ENCODE results near the gene PSME4.

Gene PSME4, protein sequence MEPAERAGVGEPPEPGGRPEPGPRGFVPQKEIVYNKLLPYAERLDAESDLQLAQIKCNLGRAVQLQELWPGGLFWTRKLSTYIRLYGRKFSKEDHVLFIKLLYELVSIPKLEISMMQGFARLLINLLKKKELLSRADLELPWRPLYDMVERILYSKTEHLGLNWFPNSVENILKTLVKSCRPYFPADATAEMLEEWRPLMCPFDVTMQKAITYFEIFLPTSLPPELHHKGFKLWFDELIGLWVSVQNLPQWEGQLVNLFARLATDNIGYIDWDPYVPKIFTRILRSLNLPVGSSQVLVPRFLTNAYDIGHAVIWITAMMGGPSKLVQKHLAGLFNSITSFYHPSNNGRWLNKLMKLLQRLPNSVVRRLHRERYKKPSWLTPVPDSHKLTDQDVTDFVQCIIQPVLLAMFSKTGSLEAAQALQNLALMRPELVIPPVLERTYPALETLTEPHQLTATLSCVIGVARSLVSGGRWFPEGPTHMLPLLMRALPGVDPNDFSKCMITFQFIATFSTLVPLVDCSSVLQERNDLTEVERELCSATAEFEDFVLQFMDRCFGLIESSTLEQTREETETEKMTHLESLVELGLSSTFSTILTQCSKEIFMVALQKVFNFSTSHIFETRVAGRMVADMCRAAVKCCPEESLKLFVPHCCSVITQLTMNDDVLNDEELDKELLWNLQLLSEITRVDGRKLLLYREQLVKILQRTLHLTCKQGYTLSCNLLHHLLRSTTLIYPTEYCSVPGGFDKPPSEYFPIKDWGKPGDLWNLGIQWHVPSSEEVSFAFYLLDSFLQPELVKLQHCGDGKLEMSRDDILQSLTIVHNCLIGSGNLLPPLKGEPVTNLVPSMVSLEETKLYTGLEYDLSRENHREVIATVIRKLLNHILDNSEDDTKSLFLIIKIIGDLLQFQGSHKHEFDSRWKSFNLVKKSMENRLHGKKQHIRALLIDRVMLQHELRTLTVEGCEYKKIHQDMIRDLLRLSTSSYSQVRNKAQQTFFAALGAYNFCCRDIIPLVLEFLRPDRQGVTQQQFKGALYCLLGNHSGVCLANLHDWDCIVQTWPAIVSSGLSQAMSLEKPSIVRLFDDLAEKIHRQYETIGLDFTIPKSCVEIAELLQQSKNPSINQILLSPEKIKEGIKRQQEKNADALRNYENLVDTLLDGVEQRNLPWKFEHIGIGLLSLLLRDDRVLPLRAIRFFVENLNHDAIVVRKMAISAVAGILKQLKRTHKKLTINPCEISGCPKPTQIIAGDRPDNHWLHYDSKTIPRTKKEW (N-terminal part only)

DNA sequence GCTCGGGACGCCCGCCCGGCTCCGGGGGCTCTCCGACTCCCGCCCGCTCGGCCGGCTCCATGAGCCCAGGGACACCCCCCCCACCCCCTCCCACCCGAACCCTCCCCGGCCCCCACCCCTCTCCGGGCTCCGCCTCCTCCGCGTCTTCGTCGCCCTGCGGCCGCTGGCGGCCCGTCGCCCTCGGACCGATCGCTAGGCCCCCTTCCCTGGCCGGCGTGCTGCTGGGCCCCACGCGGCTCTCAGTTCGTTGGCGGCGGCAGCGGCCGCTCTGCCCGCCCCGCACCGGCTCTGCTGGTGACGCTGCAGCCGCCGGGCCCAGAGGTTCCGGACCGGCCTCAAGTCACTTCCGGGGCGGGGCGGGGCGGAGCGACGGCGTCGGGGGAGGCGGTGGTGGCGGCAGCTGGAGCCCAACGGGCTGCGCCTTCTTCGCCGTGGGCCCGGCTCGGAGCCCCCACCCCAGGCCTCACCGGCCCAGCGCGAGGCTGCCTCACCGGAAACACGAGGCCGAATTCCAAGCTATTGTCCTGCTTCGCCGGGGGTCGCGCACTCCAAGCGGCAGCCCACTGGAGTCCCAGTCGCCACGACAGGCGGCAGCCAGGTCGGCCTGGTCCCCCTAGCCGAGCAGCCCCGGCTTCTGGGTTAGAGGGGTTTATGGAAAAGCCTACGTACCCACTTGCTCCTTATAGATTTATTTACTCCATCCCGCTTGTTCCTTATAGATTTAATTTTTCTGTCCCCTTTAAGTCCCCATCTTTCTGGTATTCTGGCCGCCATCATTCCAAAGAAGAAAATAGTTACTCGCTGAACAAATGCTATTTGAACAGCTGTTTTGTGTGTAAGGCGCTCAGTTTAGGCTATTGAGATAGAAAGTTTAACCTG lies at the start of gene PSME4:
PSME4 (minus strand) TSS at position 270 of the 879 bp plus-strand sequence; CDS start at position 61, 209 bp downstream.
- peak; percentile 94 for DNase-seq (ENCODE audit: low read depth)
- peak within 1 kb of the TSS; percentile 97 for H3K4me3 ChIP-seq (ENCODE audit: low read length)
- TF ChIP-seq, protein P1, sequence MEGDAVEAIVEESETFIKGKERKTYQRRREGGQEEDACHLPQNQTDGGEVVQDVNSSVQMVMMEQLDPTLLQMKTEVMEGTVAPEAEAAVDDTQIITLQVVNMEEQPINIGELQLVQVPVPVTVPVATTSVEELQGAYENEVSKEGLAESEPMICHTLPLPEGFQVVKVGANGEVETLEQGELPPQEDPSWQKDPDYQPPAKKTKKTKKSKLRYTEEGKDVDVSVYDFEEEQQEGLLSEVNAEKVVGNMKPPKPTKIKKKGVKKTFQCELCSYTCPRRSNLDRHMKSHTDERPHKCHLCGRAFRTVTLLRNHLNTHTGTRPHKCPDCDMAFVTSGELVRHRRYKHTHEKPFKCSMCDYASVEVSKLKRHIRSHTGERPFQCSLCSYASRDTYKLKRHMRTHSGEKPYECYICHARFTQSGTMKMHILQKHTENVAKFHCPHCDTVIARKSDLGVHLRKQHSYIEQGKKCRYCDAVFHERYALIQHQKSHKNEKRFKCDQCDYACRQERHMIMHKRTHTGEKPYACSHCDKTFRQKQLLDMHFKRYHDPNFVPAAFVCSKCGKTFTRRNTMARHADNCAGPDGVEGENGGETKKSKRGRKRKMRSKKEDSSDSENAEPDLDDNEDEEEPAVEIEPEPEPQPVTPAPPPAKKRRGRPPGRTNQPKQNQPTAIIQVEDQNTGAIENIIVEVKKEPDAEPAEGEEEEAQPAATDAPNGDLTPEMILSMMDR (IDR thresholded peaks at IDR 0.05; ENCODE audit: insufficient read depth, low read depth, low read length, missing control alignments), result no peak

DNA sequence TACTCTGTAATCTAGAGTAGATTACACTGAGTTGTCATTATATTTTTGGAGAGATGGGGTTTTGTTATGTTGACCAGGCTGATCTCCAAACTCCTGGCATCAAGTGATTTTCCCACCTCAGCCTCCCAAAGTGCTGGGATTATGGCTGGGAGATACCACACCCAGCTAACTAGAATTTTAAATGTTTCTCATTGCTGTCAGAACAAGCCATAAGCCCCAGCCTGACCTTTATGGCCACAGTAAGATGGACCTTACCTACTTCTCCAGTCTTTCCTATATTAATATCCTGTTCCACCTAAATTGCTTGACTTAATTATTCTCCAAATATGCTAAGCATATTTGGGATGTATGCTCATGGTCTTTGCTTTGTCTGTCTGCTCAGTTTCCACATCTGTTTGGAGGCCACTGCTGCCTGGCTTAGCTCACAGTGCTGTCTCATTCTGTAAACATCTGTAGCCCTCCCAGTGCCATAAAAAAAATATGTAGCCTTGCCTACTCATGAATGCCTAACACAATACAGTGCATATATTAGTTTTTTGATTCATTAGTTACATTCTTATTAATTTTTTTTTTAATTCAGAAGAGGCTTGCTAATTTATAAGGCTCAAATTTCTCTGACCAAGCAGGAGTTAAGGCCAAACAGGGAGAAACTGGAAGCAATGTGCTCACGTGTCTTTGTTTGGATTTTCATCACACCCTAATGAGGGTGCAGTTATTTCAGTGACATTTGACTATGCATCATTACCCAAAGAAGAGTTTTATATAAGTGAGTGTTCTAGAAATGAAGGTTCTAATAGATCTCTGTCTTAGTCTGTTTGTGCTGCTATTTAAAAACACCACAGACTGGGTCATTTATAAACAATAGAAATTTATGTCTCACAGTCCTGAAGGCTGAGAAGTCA lies 45.3 kb upstream of the PSME4 start:
- no peak overlapping the region for H3K4me3 ChIP-seq (ENCODE audit: low read length)
- peak; percentile 76 for DNase-seq (ENCODE audit: low read depth)
- TF ChIP-seq, protein P1 (IDR thresholded peaks at IDR 0.05; ENCODE audit: insufficient read depth, low read depth, low read length, missing control alignments), result no peak

DNA sequence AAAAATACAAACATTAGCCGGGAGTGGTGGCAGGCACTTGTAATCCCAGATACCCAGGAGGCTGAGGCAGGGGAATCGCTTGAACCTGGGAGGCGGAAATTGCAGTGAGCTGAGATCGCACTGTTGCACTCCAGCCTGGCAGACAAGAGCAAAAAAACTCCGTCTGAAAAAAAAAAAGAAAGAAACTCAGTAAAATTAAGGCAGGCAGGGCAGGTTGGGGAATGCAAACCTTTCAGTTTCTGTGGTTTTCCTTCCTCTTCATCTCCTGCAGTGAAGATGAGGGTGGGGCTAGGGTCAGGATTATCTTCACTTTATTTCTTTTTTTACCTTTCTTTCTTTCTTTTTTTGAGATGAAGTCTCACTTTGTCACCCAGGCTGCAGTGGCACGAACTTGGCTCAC lies 43.2 kb upstream of the PSME4 start:
- DNase-seq (ENCODE audit: low read depth), result no peak
- no peak overlapping the region for H3K4me3 ChIP-seq (ENCODE audit: low read length)
- TF ChIP-seq, protein P1 (IDR thresholded peaks at IDR 0.05; ENCODE audit: insufficient read depth, low read depth, low read length, missing control alignments), result no peak

DNA sequence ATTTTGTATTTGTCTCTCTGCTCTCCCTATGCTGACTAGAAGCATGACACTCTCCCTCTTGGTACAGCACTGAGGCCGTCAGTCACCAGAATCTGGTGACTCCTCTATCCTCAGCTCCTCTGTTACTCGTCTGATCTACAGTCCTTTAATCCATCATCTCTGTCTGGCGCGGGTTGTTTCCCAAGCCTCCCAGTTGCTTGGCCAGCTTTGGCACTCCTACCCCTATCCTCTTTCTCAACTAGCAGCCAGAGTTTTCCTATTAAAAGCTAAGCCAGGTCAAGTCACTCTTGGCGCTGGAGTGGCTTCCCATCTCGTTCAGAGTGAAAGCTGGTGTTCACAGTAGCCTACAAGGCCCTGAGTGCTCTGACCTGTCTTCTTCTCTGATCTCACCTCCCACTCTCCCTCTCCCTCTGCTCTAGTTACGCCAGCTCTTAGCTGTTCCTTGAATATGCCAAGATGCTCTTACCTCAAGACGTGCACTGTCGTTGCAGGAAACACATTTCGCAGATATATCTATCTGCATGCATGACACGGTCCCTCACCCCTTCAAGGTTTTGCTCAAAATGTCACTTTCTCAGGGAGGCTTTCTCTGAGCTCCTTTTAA lies 41.8 kb upstream of the PSME4 start:
- DNase-seq (ENCODE audit: low read depth), result no peak
- no peak overlapping the region for H3K4me3 ChIP-seq (ENCODE audit: low read length)
- TF ChIP-seq, protein P1 (IDR thresholded peaks at IDR 0.05; ENCODE audit: insufficient read depth, low read depth, low read length, missing control alignments), result no peak

DNA sequence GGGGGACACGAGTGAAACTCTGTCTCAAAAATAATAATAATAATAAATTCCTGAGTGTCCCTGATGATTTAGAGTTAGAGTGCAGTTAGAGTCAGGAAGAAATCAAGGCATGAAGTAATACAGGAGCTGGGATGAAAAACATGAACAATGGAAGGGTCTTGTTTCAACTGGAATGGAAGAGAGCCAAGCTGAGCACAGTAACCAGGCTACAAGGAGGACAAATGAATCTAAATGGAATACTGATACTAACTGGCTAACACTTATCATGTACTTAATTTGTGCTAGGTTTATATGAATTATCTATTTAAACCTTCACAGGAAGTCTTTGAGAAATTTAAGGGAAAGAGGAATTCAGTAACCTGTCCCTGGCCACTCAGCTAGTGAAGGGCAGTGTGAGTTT lies 38.8 kb upstream of the PSME4 start:
- TF ChIP-seq, protein P1 (IDR thresholded peaks at IDR 0.05; ENCODE audit: insufficient read depth, low read depth, low read length, missing control alignments), result no peak
- H3K4me3 ChIP-seq (ENCODE audit: low read length), result no peak overlapping the region
- no peak for DNase-seq (ENCODE audit: low read depth)
